C4-2B (cell line): ENCODE measurements around the gene CPSF7.

Experiments used
- ZFX ChIP-seq: fragments of 450-650 bp; IDR thresholded peaks from 2 replicates; pipeline ENCODE4 v1.6.1; 2017
- TF ChIP-seq, protein P1 (sequence below): fragments of 450-650 bp; conservative IDR thresholded peaks from 2 replicates; pipeline ENCODE4 v1.5.1; 2017; ENCODE audit warnings: mild to moderate bottlenecking

GRCh38 chr11:61356706-61357105 lies 73.1 kb downstream of the CPSF7 start:
- TF ChIP-seq, protein P1, sequence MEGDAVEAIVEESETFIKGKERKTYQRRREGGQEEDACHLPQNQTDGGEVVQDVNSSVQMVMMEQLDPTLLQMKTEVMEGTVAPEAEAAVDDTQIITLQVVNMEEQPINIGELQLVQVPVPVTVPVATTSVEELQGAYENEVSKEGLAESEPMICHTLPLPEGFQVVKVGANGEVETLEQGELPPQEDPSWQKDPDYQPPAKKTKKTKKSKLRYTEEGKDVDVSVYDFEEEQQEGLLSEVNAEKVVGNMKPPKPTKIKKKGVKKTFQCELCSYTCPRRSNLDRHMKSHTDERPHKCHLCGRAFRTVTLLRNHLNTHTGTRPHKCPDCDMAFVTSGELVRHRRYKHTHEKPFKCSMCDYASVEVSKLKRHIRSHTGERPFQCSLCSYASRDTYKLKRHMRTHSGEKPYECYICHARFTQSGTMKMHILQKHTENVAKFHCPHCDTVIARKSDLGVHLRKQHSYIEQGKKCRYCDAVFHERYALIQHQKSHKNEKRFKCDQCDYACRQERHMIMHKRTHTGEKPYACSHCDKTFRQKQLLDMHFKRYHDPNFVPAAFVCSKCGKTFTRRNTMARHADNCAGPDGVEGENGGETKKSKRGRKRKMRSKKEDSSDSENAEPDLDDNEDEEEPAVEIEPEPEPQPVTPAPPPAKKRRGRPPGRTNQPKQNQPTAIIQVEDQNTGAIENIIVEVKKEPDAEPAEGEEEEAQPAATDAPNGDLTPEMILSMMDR, result no peak
- no peak for TF ChIP-seq ZFX
